Activated naive CD4-positive, alpha-beta T cell treated with anti-CD3 and anti-CD28 coated beads, Interleukin-2, amount 50 U/mL, for 24 hours (primary cell): ENCODE measurements around the gene UBE3D.
"Not testable (repeated sequence)": the region's sequence is repeated elsewhere in the genome, so short reads cannot be mapped to it uniquely, and the experiment has no call there.

ENCODE experiments used
- H3K27ac Mint-ChIP-seq: one replicate; pipeline ENCODE4 v1.8.0; 2021; ENCODE audit warnings: mild to moderate bottlenecking, mixed read lengths
- H3K27me3 Mint-ChIP-seq: one replicate; pipeline ENCODE4 v1.8.0; 2021; ENCODE audit warnings: mixed read lengths
- H3K36me3 Mint-ChIP-seq: one replicate; pipeline ENCODE4 v1.8.0; 2021; ENCODE audit warnings: mixed read lengths
- H3K4me1 Mint-ChIP-seq: one replicate; pipeline ENCODE4 v1.8.0; 2021; ENCODE audit warnings: mixed read lengths
- H3K4me3 Mint-ChIP-seq: one replicate; pipeline ENCODE4 v1.8.0; 2021; ENCODE audit warnings: mild to moderate bottlenecking, mixed read lengths
- H3K9me3 Mint-ChIP-seq: one replicate; pipeline ENCODE4 v1.8.0; 2021; ENCODE audit warnings: mixed read lengths

Gene UBE3D

GRCh38 chr6:82968708-82969107, 96.9 kb downstream of the UBE3D start:
- no peaks in the 10 kb centered on the region for H3K27me3 Mint-ChIP-seq
- H3K4me1 Mint-ChIP-seq, result no peaks in the 10 kb centered on the region
- no peak overlapping the region for H3K4me3 Mint-ChIP-seq
- H3K27ac Mint-ChIP-seq, result no peak overlapping the region
- H3K9me3 Mint-ChIP-seq, result no peaks in the 10 kb centered on the region
- peaks cover 8% of the 10 kb centered on the region for H3K36me3 Mint-ChIP-seq

- Mint-ChIP-seq H3K4me1 (no peaks in the 10 kb centered on the region), H3K4me3 (no peak overlapping the region), H3K36me3 (peaks cover 13% of the 10 kb centered on the region), H3K27ac (no peak overlapping the region), H3K27me3 (no peaks in the 10 kb centered on the region), H3K9me3 (no peaks in the 10 kb centered on the region)
Measured at GRCh38 chr6:82963191-82963925, 102.3 kb downstream of the UBE3D start.

- H3K27me3 Mint-ChIP-seq, result no peaks in the 10 kb centered on the region
- H3K4me1 Mint-ChIP-seq, result no peaks in the 10 kb centered on the region
- H3K36me3 Mint-ChIP-seq, result peaks cover 15% of the 10 kb centered on the region
- H3K27ac Mint-ChIP-seq, result no peak overlapping the region
- H3K4me3 Mint-ChIP-seq, result no peak overlapping the region
- no peaks in the 10 kb centered on the region for H3K9me3 Mint-ChIP-seq
Measured at GRCh38 chr6:82959385-82959941, 106.2 kb downstream of the UBE3D start.

GRCh38 chr6:82958551-82958950, 107.1 kb downstream of the UBE3D start:
- Mint-ChIP-seq H3K36me3 (peaks cover 18% of the 10 kb centered on the region), H3K27me3 (no peaks in the 10 kb centered on the region), H3K4me1 (no peaks in the 10 kb centered on the region), H3K4me3 (no peak overlapping the region), H3K9me3 (no peaks in the 10 kb centered on the region), H3K27ac (no peak overlapping the region)

- Mint-ChIP-seq H3K27ac (no peak overlapping the region), H3K36me3 (peaks cover 20% of the 10 kb centered on the region), H3K9me3 (no peaks in the 10 kb centered on the region), H3K4me3 (no peak overlapping the region), H3K27me3 (no peaks in the 10 kb centered on the region), H3K4me1 (no peaks in the 10 kb centered on the region)
Measured at GRCh38 chr6:82957868-82958245, 107.8 kb downstream of the UBE3D start.

GRCh38 chr6:82957171-82957867, 108.3 kb downstream of the UBE3D start:
- Mint-ChIP-seq H3K9me3 (no peaks in the 10 kb centered on the region), H3K4me3 (no peak overlapping the region), H3K4me1 (no peaks in the 10 kb centered on the region), H3K27me3 (no peaks in the 10 kb centered on the region), H3K36me3 (peaks cover 20% of the 10 kb centered on the region), H3K27ac (no peak overlapping the region)

GRCh38 chr6:82955841-82956240, 109.8 kb downstream of the UBE3D start:
- Mint-ChIP-seq H3K27me3 (no peaks in the 10 kb centered on the region), H3K4me3 (no peak overlapping the region), H3K27ac (no peak overlapping the region)

GRCh38 chr6:82954937-82955577, 110.6 kb downstream of the UBE3D start:
- Mint-ChIP-seq H3K27ac (no peak overlapping the region), H3K36me3 (peaks cover 32% of the 10 kb centered on the region), H3K4me3 (no peak overlapping the region), H3K27me3 (no peaks in the 10 kb centered on the region), H3K4me1 (no peaks in the 10 kb centered on the region), H3K9me3 (peaks cover 7% of the 10 kb centered on the region)

More at GRCh38 chr6:82955841-82956240, 109.8 kb downstream of the UBE3D start:
- Mint-ChIP-seq H3K4me1 (no peaks in the 10 kb centered on the region), H3K9me3 (peaks cover under 1% of the 10 kb centered on the region), H3K36me3 (peaks cover 26% of the 10 kb centered on the region)

GRCh38 chr6:82954356-82954755, 111.3 kb downstream of the UBE3D start:
- peaks cover 36% of the 10 kb centered on the region for H3K36me3 Mint-ChIP-seq
- no peak overlapping the region for H3K4me3 Mint-ChIP-seq
- no peak overlapping the region for H3K27ac Mint-ChIP-seq
- no peaks in the 10 kb centered on the region for H3K4me1 Mint-ChIP-seq
- H3K9me3 Mint-ChIP-seq, result peaks cover 7% of the 10 kb centered on the region
- H3K27me3 Mint-ChIP-seq, result no peaks in the 10 kb centered on the region

- H3K9me3 Mint-ChIP-seq, result peaks cover 7% of the 10 kb centered on the region
- no peaks in the 10 kb centered on the region for H3K27me3 Mint-ChIP-seq
- peaks cover 37% of the 10 kb centered on the region for H3K36me3 Mint-ChIP-seq
- H3K4me3 Mint-ChIP-seq, result no peak overlapping the region
- no peaks in the 10 kb centered on the region for H3K4me1 Mint-ChIP-seq
- no peak overlapping the region for H3K27ac Mint-ChIP-seq
Measured at GRCh38 chr6:82953871-82954270, 111.8 kb downstream of the UBE3D start.

- Mint-ChIP-seq H3K36me3 (peaks cover 40% of the 10 kb centered on the region), H3K4me1 (peaks cover 8% of the 10 kb centered on the region), H3K4me3 (no peak overlapping the region), H3K27ac (no peak overlapping the region), H3K9me3 (peaks cover 7% of the 10 kb centered on the region), H3K27me3 (no peaks in the 10 kb centered on the region)
Measured at GRCh38 chr6:82951935-82952334, 113.7 kb downstream of the UBE3D start.

GRCh38 chr6:82951389-82951788, 114.3 kb downstream of the UBE3D start:
- peaks cover 42% of the 10 kb centered on the region for H3K36me3 Mint-ChIP-seq
- no peak overlapping the region for H3K27ac Mint-ChIP-seq
- H3K4me3 Mint-ChIP-seq, result no peak overlapping the region
- H3K9me3 Mint-ChIP-seq, result peaks cover 7% of the 10 kb centered on the region
- peaks cover 13% of the 10 kb centered on the region for H3K4me1 Mint-ChIP-seq
- H3K27me3 Mint-ChIP-seq, result no peaks in the 10 kb centered on the region

- not testable (repeated sequence) for H3K4me1 Mint-ChIP-seq, H3K4me3 Mint-ChIP-seq, H3K27ac Mint-ChIP-seq, H3K27me3 Mint-ChIP-seq
- Mint-ChIP-seq H3K9me3 (peaks cover 52% of the 10 kb centered on the region), H3K36me3 (peaks cover 59% of the 10 kb centered on the region)
Measured at GRCh38 chr6:82930915-82931314, 134.7 kb downstream of the UBE3D start.

- Mint-ChIP-seq H3K9me3 (peaks cover 11% of the 10 kb centered on the region), H3K36me3 (peaks cover 29% of the 10 kb centered on the region), H3K4me3 (no peak overlapping the region), H3K27me3 (no peaks in the 10 kb centered on the region), H3K27ac (no peak overlapping the region), H3K4me1 (no peaks in the 10 kb centered on the region)
Measured at GRCh38 chr6:82924799-82925535, 140.7 kb downstream of the UBE3D start.

- Mint-ChIP-seq H3K27ac (no peak overlapping the region), H3K9me3 (no peaks in the 10 kb centered on the region), H3K36me3 (peaks cover 26% of the 10 kb centered on the region), H3K27me3 (no peaks in the 10 kb centered on the region), H3K4me1 (no peaks in the 10 kb centered on the region), H3K4me3 (no peak overlapping the region)
Measured at GRCh38 chr6:82921258-82921657, 144.4 kb downstream of the UBE3D start.
